OCI-LY7 (cell line): ENCODE results near the gene PRSS2. TPM values are rescaled to one million over a fixed set of nuclear protein-coding genes. Genes with fewer than 3 reads are reported as not detected.
"Not testable (repeated sequence)": the region's sequence is repeated elsewhere in the genome, so short reads cannot be mapped to it uniquely, and the experiment has no call there.

Source experiments
- BruUV-seq: library from RNA; stranded (reverse); fragments of 400-500 nt; replicated peaks from 2 replicates; lab custom pipeline; 2021; lab: Mats Ljungman, UMichigan
- CTCF ChIA-PET: fragments of 300-600 bp; sonication (Branson Sonifier 250); formaldehyde crosslinking; loops from one replicate; lab custom pipeline; 2022; ENCODE audit warnings: antibody characterized with exemption; ENCODE audit not compliant: unreplicated experiment; lab: Charles Lee
- POLR2A ChIA-PET: fragments of 300-600 bp; sonication (Branson Sonifier 250); formaldehyde crosslinking; loops from one replicate; lab custom pipeline; 2022; ENCODE audit warnings: antibody characterized with exemption; lab: Charles Lee
- DNase-seq: peaks from one replicate; pipeline ENCODE4 v3.0.0-alpha.2; 2015; ENCODE audit warnings: low spot score
- H2AFZ ChIP-seq: fragments of 200-600 bp; sonication (generic), shearing (Covaris generic); 2 replicates; pipeline ENCODE4 v1.6.1; 2014; ENCODE audit warnings: mild to moderate bottlenecking, antibody characterized with exemption, low read length, moderate library complexity
- H3K27ac ChIP-seq: fragments of 200-600 bp; sonication (generic); 2 replicates; pipeline ENCODE4 v1.5.1; 2014; ENCODE audit warnings: mixed run types, low read depth, mild to moderate bottlenecking, moderate library complexity, low read length, inconsistent platforms; ENCODE audit not compliant: poor library complexity, severe bottlenecking
- H3K36me3 ChIP-seq: fragments of 200-600 bp; sonication (generic); 2 replicates; pipeline ENCODE4 v1.6.1; 2014; ENCODE audit warnings: mild to moderate bottlenecking, antibody characterized with exemption, low read length, moderate library complexity, mixed read lengths; ENCODE audit not compliant: insufficient read depth
- H3K4me1 ChIP-seq: fragments of 200-600 bp; sonication (generic); 2 replicates; pipeline ENCODE4 v1.5.1; 2014; ENCODE audit warnings: mild to moderate bottlenecking, low read length; ENCODE audit not compliant: insufficient read depth, poor library complexity, severe bottlenecking
- H3K4me2 ChIP-seq: fragments of 200-600 bp; sonication (generic); 2 replicates; pipeline ENCODE4 v1.6.1; 2014; ENCODE audit warnings: mild to moderate bottlenecking, low read length
- H3K4me3 ChIP-seq: fragments of 200-600 bp; sonication (generic); 2 replicates; pipeline ENCODE4 v1.5.1; 2014; ENCODE audit warnings: mild to moderate bottlenecking, low read depth, low read length; ENCODE audit not compliant: poor library complexity, severe bottlenecking
- H3K79me2 ChIP-seq: fragments of 200-600 bp; sonication (generic); 2 replicates; pipeline ENCODE4 v1.6.1; 2016; ENCODE audit warnings: low read depth, mild to moderate bottlenecking, low read length, moderate library complexity, mixed read lengths; ENCODE audit not compliant: insufficient read depth
- H3K9me2 ChIP-seq: fragments of 200-600 bp; sonication (generic); 2 replicates; pipeline ENCODE4 v1.6.1; 2016; ENCODE audit warnings: mild to moderate bottlenecking, low read length, mixed read lengths; ENCODE audit not compliant: insufficient read depth
- H3K9me3 ChIP-seq: fragments of 200-600 bp; sonication (generic); 2 replicates; pipeline ENCODE4 v1.6.1; 2014; ENCODE audit warnings: mild to moderate bottlenecking, mixed run types, low read length, mixed read lengths
- H4K20me1 ChIP-seq: fragments of 200-600 bp; sonication (generic); 2 replicates; pipeline ENCODE4 v1.6.1; 2014; ENCODE audit warnings: mild to moderate bottlenecking, antibody characterized with exemption, low read length, moderate library complexity, mixed read lengths; ENCODE audit not compliant: insufficient read depth
- EZH2phosphoT487 ChIP-seq: fragments of 200-600 bp; sonication (generic); IDR thresholded peaks from 2 replicates; pipeline ENCODE4 v1.6.1; 2018; ENCODE audit warnings: low read depth, borderline replicate concordance, mild to moderate bottlenecking, mixed run types, antibody characterized with exemption, low read length, moderate library complexity, mixed read lengths
- intact Hi-C: fragments of 100-400 bp; cut with micrococcal nuclease; formaldehyde crosslinking; loops from one replicate; pipeline ENCODE4 v1.10.0; 2022; ENCODE audit not compliant: unreplicated experiment
- total RNA-seq, 2 experiments: library from RNA; depleted of rRNA in 1 of 2; stranded (reverse); fragments of >200 nt in 1 of 2; shearing (Covaris generic) in 1 of 2; gene quantifications; 2 replicates each; pipeline ENCODE4 v1.2.3, GENCODE V29; 2014 to 2022
- TF ChIP-seq, protein P1 (sequence below): fragments of 200-600 bp; sonication (generic); conservative IDR thresholded peaks from 2 replicates; pipeline ENCODE4 v1.5.1; 2014; ENCODE audit warnings: mild to moderate bottlenecking, antibody characterized with exemption, low read length, moderate library complexity, mixed read lengths

The PRSS2 gene
- total RNA-seq, 2 experiments from 2014 or later: 0.60 to 1.1 TPM

DNA sequence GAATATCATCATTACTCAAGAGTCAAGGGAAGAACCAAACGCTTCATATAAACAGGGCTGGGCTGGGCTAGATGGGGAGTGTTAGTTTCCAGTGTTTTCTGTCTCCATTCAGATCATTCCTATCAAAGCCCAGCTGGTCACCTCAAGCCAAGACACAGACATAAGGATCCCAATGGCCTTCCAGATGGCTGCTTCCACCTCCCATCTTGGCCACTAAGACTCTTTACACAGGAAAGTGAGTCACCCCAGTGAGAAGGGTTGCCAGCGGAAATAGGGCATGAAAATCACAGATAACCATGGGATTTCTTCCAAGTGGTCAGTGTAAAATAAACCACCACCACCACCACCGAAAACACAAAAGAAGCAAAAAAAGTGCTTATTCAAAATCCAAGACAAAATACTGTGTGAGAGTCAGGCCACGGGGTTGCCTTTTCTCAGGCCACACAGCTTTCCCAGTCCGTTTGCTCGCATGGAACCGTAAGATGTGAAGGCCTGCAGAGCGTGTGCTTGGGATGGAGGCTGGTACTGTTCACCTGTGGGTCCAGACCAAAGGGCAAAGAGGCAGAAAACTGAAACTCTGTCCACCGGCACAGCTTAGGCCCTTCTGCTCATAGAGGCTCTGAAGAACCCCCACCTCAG lies 5.6 kb downstream of the PRSS2 start:
- Histone ChIP-seq H3K79me2 (no peaks in the 10 kb centered on the region), H3K9me3 (no peaks in the 10 kb centered on the region), H4K20me1 (no peaks in the 10 kb centered on the region), H3K4me1 (peaks cover 17% of the 10 kb centered on the region), H2AFZ (no peak overlapping the region), H3K36me3 (no peaks in the 10 kb centered on the region), H3K4me2 (no peak overlapping the region), H3K9me2 (no peaks in the 10 kb centered on the region), H3K27ac (no peak overlapping the region), H3K4me3 (no peak overlapping the region)
- DNase-seq: no peak
- no TSS peak for BruUV-seq
- intact Hi-C loops: no loop called here
- ChIA-PET CTCF (no interaction called here), POLR2A (interaction anchor here (0.6 to 1.7 kb wide), 3 partner anchors 8 to 43 kb away, joined by 3 to 5 read pairs (median 5); no protein-coding TSS in a partner anchor)
- no peak for TF ChIP-seq EZH2phosphoT487
- TF ChIP-seq, protein P1, sequence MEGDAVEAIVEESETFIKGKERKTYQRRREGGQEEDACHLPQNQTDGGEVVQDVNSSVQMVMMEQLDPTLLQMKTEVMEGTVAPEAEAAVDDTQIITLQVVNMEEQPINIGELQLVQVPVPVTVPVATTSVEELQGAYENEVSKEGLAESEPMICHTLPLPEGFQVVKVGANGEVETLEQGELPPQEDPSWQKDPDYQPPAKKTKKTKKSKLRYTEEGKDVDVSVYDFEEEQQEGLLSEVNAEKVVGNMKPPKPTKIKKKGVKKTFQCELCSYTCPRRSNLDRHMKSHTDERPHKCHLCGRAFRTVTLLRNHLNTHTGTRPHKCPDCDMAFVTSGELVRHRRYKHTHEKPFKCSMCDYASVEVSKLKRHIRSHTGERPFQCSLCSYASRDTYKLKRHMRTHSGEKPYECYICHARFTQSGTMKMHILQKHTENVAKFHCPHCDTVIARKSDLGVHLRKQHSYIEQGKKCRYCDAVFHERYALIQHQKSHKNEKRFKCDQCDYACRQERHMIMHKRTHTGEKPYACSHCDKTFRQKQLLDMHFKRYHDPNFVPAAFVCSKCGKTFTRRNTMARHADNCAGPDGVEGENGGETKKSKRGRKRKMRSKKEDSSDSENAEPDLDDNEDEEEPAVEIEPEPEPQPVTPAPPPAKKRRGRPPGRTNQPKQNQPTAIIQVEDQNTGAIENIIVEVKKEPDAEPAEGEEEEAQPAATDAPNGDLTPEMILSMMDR: no peak

DNA sequence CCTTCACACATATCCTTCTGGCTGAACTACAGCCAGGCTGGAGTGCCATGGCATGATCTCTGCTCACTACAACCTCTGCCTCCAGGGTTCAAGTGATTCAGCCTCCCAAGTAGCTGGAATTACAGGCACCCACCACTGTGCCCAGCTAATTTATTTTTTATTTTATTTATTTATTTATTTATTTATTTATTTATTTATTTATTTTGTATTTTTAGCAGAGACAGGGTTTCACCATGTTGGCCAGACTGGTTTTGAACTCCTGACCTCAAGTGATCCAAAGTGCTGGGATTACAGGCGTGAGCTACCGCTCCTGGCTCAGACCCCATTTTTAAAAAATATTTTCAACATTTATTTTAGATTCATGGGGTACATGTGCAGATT lies 6.1 kb downstream of the PRSS2 start:
- H3K4me2 ChIP-seq, H3K9me3 ChIP-seq, H4K20me1 ChIP-seq, H3K79me2 ChIP-seq, CTCF ChIA-PET, H3K27ac ChIP-seq, H2AFZ ChIP-seq, DNase-seq, H3K36me3 ChIP-seq, H3K9me2 ChIP-seq, BruUV-seq, H3K4me3 ChIP-seq, intact Hi-C loops: not testable (repeated sequence)
- H3K4me1 ChIP-seq: peaks cover 12% of the 10 kb centered on the region
- POLR2A ChIA-PET: interaction anchor here (1.4 to 1.7 kb wide), 2 partner anchors 15 to 44 kb away, joined by 3 to 5 read pairs; no protein-coding TSS in a partner anchor

DNA sequence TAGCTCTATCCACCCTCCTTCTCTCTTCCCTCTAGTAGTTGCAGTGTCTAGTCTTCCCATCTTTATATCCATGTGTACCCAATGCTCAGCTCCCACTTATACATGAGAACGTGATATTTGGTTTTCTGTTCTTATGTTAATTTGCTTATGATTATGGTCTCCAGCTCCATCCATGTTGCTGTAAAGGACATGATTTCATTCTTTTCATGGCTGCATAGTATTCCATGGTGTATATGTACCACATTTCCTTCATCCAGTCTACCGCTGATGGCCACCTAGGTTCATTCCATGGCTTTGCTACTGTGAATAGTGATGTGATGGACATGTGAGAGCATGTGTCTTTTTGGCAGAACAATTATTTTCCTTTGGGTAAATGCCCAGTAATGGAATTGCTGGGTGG lies 6.5 kb downstream of the PRSS2 start:
- Histone ChIP-seq H3K79me2 (no peaks in the 10 kb centered on the region), H3K4me2 (no peak overlapping the region), H3K36me3 (no peaks in the 10 kb centered on the region), H2AFZ (no peak overlapping the region), H3K9me2 (no peaks in the 10 kb centered on the region), H3K27ac (no peak overlapping the region), H3K9me3 (no peaks in the 10 kb centered on the region), H4K20me1 (no peaks in the 10 kb centered on the region), H3K4me1 (peaks cover 7% of the 10 kb centered on the region), H3K4me3 (no peak overlapping the region)
- intact Hi-C loops: no loop called here
- BruUV-seq: no TSS peak
- CTCF ChIA-PET: no interaction called here
- POLR2A ChIA-PET: interaction anchor here (0.8 to 1.7 kb wide), 4 partner anchors 9 to 44 kb away, joined by 3 to 5 read pairs (median 3); no protein-coding TSS in a partner anchor
- no peak for DNase-seq
- TF ChIP-seq, protein P1: no peak
- TF ChIP-seq EZH2phosphoT487: no peak
